ENCODE measurements around the gene CBARP. TPM values are rescaled to one million over a fixed set of nuclear protein-coding genes. Genes with fewer than 3 reads are reported as not detected.

The CBARP gene
- total RNA-seq, 2 experiments from 2014 or later: 0.49 to 0.86 TPM

DNA sequence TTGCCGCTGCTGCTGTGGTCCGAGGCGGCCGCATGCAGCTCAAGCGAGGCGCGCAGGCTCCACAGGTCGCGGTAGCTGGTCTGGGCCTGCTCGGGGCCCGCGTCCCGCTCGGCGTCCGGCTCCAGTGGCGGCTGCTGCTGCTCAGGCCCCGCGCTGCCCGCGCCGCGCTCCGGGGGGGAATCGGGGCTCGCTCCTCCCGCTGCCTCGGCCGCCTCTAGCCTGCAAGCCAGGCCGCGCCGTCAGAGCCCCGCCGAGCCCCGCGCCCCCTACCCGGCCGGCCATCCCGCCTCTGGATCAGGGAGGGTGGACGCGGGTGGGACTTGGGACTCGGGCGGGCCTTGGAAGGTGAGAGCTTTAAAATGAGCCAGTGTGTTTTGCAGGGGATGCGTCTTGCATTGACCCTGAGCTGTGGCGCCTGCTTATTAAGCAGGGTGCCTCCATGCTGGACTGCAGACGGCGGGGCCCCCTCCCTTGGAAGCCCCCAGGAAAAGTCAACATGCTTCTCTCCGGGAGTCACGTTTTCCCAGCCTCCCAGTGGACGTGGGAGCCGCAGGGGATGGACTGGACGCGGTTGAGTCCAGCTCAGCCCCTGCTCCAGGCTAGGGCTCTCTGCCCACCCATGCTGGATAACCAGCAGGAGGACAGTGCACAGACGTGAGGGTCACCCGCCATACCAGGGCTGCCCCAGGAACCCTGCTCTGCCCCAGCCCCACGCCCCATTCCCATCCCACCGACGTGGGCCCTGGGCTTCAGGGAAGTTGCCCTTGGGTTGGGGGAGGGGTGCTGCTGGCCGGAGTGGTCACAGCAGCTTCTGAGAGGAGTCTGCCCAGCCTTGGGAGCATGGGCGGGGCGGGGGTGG is 7.7 kb downstream of the CBARP start:
- TF ChIP-seq, protein P1, sequence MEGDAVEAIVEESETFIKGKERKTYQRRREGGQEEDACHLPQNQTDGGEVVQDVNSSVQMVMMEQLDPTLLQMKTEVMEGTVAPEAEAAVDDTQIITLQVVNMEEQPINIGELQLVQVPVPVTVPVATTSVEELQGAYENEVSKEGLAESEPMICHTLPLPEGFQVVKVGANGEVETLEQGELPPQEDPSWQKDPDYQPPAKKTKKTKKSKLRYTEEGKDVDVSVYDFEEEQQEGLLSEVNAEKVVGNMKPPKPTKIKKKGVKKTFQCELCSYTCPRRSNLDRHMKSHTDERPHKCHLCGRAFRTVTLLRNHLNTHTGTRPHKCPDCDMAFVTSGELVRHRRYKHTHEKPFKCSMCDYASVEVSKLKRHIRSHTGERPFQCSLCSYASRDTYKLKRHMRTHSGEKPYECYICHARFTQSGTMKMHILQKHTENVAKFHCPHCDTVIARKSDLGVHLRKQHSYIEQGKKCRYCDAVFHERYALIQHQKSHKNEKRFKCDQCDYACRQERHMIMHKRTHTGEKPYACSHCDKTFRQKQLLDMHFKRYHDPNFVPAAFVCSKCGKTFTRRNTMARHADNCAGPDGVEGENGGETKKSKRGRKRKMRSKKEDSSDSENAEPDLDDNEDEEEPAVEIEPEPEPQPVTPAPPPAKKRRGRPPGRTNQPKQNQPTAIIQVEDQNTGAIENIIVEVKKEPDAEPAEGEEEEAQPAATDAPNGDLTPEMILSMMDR (IDR thresholded peaks at IDR 0.05): no peak
- ATAC-seq: no peak
- DNase-seq: no peak

DNA sequence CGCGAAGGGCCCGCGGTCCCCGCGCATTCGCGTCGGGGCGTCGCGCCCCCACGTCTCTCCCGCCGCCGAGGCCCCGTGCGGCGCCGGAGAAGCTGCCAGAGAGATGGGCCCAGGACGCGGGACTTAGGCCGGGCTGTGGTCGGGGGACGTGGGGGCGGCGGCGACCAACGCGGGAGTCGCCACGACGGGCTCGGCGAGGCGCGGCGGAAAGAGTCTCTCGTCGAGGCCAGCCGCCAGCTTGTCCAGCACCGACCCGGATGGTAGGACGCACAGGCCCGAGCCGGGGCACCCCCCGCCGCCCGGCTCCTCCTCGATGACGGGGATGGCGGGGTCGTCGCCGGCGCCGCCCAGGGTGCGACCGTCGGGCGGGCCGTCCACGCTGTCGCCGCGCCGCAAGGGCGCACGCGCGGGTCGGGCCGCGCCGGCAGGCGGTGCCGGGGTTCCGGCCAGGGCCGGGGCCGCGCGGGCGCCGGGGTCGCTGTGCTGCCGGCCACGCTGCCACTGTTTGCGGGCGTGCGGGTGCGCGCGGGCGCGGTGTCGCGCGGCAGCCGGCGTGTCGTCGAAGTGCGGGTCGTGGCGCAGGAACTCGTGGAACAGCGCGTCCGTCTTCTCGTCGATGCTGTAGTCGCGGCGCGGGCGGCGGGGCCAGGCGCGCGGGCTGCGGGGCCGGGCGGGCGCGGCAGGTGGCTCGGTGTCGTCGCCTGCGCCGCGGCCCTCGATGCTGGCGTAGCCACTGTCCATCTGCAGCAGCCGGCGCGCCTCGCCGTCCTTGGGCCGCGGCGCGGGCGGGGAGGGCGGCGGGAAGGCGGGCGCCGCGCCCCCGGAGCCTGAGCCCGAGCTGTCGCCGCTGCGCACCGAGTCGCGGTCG is 8.5 kb downstream of the CBARP start:
- ChIA-PET CTCF (no interaction called here), POLR2A (interaction anchor here (0.8 kb wide), 1 partner anchor 14 kb away, joined by 3 read pairs; no protein-coding TSS in a partner anchor)
- Mint-ChIP-seq H3K27ac (no peak overlapping the region), H3K4me3 (no peak overlapping the region), H3K4me1 (ENCODE audit: low read depth) (no peaks in the 10 kb centered on the region), H3K9me3 (no peaks in the 10 kb centered on the region), H3K36me3 (ENCODE audit: low read depth) (peaks cover 2% of the 10 kb centered on the region), H3K27me3 (no peaks in the 10 kb centered on the region)
- no peak for ATAC-seq
- intact Hi-C loops (cut with micrococcal nuclease): no loop called here
- TF ChIP-seq, protein P1 (IDR thresholded peaks at IDR 0.05): no peak
- no peak for DNase-seq

More for the DNA sequence above, 7.7 kb downstream of the CBARP start:
- ChIA-PET POLR2A (interaction anchor here (0.8 kb wide), 1 partner anchor 15 kb away, joined by 3 read pairs; no protein-coding TSS in a partner anchor), CTCF (no interaction called here)
- Mint-ChIP-seq H3K4me3 (no peak overlapping the region), H3K27ac (no peak overlapping the region), H3K4me1 (ENCODE audit: low read depth) (no peaks in the 10 kb centered on the region), H3K36me3 (ENCODE audit: low read depth) (peaks cover 2% of the 10 kb centered on the region), H3K9me3 (no peaks in the 10 kb centered on the region), H3K27me3 (no peaks in the 10 kb centered on the region)
- intact Hi-C loops (cut with micrococcal nuclease): no loop called here

DNA sequence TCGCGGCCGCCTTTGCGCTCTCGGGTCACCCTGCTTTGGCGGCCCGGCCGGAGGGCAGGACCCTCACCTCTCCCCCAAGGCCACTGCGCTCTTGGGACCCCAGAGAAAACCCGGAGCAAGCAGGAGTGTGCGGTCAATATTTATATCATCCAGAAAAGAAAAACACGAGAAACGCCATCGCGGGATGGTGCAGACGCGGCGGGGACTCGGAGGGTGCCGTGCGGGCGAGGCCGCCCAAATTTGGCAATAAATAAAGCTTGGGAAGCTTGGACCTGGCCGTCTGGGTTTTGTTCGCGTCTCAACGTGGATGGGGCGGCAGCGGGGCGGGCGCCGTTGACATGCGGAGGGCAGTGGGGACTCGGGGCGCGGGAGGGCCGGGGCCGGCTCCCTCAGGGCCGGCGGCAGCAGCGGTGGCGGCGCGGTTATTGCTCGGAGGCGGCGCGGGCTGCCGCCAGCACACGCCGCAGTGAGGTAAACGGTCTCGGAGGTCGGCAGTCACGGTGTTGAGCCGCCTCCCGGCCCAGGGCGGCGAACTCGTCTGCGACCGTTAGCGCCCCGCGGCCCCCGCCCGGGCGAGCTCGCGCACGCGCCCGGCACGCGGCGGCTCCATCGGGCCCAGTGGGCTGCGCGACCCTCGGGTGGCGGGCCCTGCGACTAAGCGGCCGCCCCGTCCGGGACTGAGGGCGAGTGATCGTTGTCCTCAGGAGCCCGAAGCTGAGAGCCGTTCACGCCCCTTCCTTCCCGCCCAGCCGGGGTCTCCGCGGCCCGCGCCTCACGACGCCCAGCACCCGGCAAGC is 9.4 kb downstream of the CBARP start:
- DNase-seq: no peak
- H3K9me3 Mint-ChIP-seq: no peaks in the 10 kb centered on the region
- CTCF ChIA-PET: no interaction called here
- intact Hi-C loops (cut with micrococcal nuclease): no loop called here
- no peak overlapping the region for H3K27ac Mint-ChIP-seq
- no peak for ATAC-seq
- TF ChIP-seq, protein P1 (IDR thresholded peaks at IDR 0.05): no peak
- no peaks in the 10 kb centered on the region for H3K27me3 Mint-ChIP-seq
- H3K36me3 Mint-ChIP-seq (ENCODE audit: low read depth): peaks cover 2% of the 10 kb centered on the region
- H3K4me1 Mint-ChIP-seq (ENCODE audit: low read depth): no peaks in the 10 kb centered on the region
- POLR2A ChIA-PET: interaction anchor here (0.9 kb wide), 2 partner anchors 12 to 244 kb away, joined by 3 to 4 read pairs; partner anchors contain the start of gene WDR18
- no peak overlapping the region for H3K4me3 Mint-ChIP-seq

DNA sequence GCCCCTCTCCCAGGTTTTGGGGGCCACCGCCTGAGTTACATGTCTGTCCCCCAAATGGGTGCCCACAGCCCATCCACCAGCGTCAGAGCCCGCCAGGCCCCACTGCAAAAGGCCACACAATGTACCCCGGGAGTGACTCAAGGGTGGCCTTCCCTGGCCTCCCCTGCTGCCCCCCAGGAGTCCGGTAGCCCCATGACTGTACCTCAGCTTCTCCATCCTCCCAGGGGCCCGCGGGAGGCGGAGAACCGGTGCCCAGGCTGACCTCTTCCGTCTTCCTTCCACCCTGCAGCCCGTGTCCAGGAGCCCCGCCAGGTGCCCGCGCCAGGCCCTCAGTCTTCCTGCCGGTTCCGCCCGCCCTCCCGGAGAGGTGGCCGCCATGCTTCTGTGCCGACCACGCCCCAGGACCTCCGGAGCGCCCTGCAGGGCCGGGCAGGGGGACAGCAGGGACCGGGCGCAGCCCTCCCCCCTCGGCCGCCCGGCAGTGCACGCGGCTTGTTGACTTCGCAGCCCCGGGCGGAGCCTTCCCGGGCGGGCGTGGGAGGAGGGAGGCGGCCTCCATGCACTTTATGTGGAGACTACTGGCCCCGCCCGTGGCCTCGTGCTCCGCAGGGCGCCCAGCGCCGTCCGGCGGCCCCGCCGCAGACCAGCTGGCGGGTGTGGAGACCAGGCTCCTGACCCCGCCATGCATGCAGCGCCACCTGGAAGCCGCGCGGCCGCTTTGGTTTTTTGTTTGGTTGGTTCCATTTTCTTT is 10.3 kb downstream of the CBARP start:
- intact Hi-C loops (cut with micrococcal nuclease): no loop called here
- peaks cover 2% of the 10 kb centered on the region for H3K36me3 Mint-ChIP-seq (ENCODE audit: low read depth)
- POLR2A ChIA-PET: interaction anchor here (0.9 kb wide), 2 partner anchors 11 to 243 kb away, joined by 3 to 4 read pairs; partner anchors contain the start of gene WDR18
- TF ChIP-seq, protein P1 (IDR thresholded peaks at IDR 0.05): no peak
- H3K27ac Mint-ChIP-seq: no peak overlapping the region
- H3K4me3 Mint-ChIP-seq: no peak overlapping the region
- CTCF ChIA-PET: no interaction called here
- no peaks in the 10 kb centered on the region for H3K9me3 Mint-ChIP-seq
- DNase-seq (no peak), ATAC-seq (no peak)
- no peaks in the 10 kb centered on the region for H3K4me1 Mint-ChIP-seq (ENCODE audit: low read depth)
- no peaks in the 10 kb centered on the region for H3K27me3 Mint-ChIP-seq

Data from activated CD8-positive, alpha-beta T cell treated with anti-CD3 and anti-CD28 coated beads for 36 hours (primary cell).